Activated T-helper 17 cell treated with anti-CD3 and anti-CD28 coated beads, Interleukin-2, amount 50 U/mL, for 72 hours (primary cell): ENCODE measurements around the gene ARID4A. TPM values are rescaled to one million over a fixed set of nuclear protein-coding genes. Genes with fewer than 3 reads are reported as not detected.

Source experiments
- ATAC-seq: fragments of 150-1000 bp; cut with Tn5 transposase; replicated peaks from 2 replicates; pipeline ENCODE4 v1.10.0; 2021; ENCODE audit warnings: mild to moderate bottlenecking, moderate library complexity
- H3K27ac Mint-ChIP-seq: one replicate; pipeline ENCODE4 v1.8.0; 2022; ENCODE audit warnings: mixed read lengths
- H3K27me3 Mint-ChIP-seq: one replicate; pipeline ENCODE4 v1.8.0; 2022; ENCODE audit warnings: mixed read lengths
- H3K36me3 Mint-ChIP-seq: one replicate; pipeline ENCODE4 v1.8.0; 2022; ENCODE audit warnings: low read depth, mild to moderate bottlenecking, mixed read lengths
- H3K4me1 Mint-ChIP-seq: one replicate; pipeline ENCODE4 v1.8.0; 2022; ENCODE audit warnings: mixed read lengths
- H3K4me3 Mint-ChIP-seq: one replicate; pipeline ENCODE4 v1.8.0; 2022; ENCODE audit warnings: mild to moderate bottlenecking, mixed read lengths
- H3K9me3 Mint-ChIP-seq: one replicate; pipeline ENCODE4 v1.8.0; 2022; ENCODE audit warnings: mixed read lengths
- total RNA-seq, 2 donors: library from RNA; stranded (reverse); gene quantifications; one replicate each; pipeline ENCODE4 v1.2.3, GENCODE V29; 2022

ARID4A gene
- total RNA-seq, 2 donors from 2014 or later: 31.2 to 40.8 TPM

GRCh38 chr14:58362798-58363412, 64.5 kb downstream of the ARID4A start:
- Mint-ChIP-seq H3K4me3 (no peak overlapping the region), H3K36me3 (peaks cover 78% of the 10 kb centered on the region), H3K27me3 (no peaks in the 10 kb centered on the region), H3K27ac (no peak overlapping the region), H3K4me1 (peaks cover 5% of the 10 kb centered on the region), H3K9me3 (no peaks in the 10 kb centered on the region)
- ATAC-seq: peak; percentile 35

GRCh38 chr14:58364316-58364715, 66.0 kb downstream of the ARID4A start:
- Mint-ChIP-seq H3K9me3 (no peaks in the 10 kb centered on the region), H3K4me1 (peaks cover 5% of the 10 kb centered on the region), H3K36me3 (peaks cover 82% of the 10 kb centered on the region), H3K4me3 (no peak overlapping the region), H3K27ac (peak overlapping the region; percentile 20), H3K27me3 (no peaks in the 10 kb centered on the region)
- no peak for ATAC-seq

- Mint-ChIP-seq H3K4me3 (no peak overlapping the region), H3K27me3 (no peaks in the 10 kb centered on the region), H3K36me3 (peaks cover 79% of the 10 kb centered on the region), H3K4me1 (peaks cover 5% of the 10 kb centered on the region), H3K27ac (peak overlapping the region; percentile 6), H3K9me3 (no peaks in the 10 kb centered on the region)
- no peak for ATAC-seq
These were observed 68.9 kb downstream of the ARID4A start for GRCh38 chr14:58367296-58367695.

GRCh38 chr14:58368956-58369355, 70.6 kb downstream of the ARID4A start:
- Mint-ChIP-seq H3K27ac (no peak overlapping the region), H3K36me3 (peaks cover 81% of the 10 kb centered on the region), H3K9me3 (no peaks in the 10 kb centered on the region), H3K4me3 (no peak overlapping the region), H3K4me1 (peaks cover 5% of the 10 kb centered on the region), H3K27me3 (no peaks in the 10 kb centered on the region)
- no peak for ATAC-seq

- Mint-ChIP-seq H3K4me3 (no peak overlapping the region), H3K36me3 (peaks cover 82% of the 10 kb centered on the region), H3K27ac (no peak overlapping the region), H3K4me1 (no peaks in the 10 kb centered on the region), H3K9me3 (no peaks in the 10 kb centered on the region), H3K27me3 (no peaks in the 10 kb centered on the region)
- no peak for ATAC-seq
These were observed 78.4 kb downstream of the ARID4A start for GRCh38 chr14:58376791-58377190.

GRCh38 chr14:58390830-58391229, 92.5 kb downstream of the ARID4A start:
- H3K36me3 Mint-ChIP-seq: no peaks in the 10 kb centered on the region
- no peaks in the 10 kb centered on the region for H3K9me3 Mint-ChIP-seq
- H3K4me3 Mint-ChIP-seq: no peak overlapping the region
- peak overlapping the region; percentile 25 for H3K27ac Mint-ChIP-seq
- H3K27me3 Mint-ChIP-seq: no peaks in the 10 kb centered on the region
- ATAC-seq: no peak
- no peaks in the 10 kb centered on the region for H3K4me1 Mint-ChIP-seq

- Mint-ChIP-seq H3K4me3 (peak overlapping the region; percentile 77), H3K27me3 (no peaks in the 10 kb centered on the region), H3K4me1 (peaks cover 5% of the 10 kb centered on the region), H3K9me3 (no peaks in the 10 kb centered on the region), H3K27ac (peak overlapping the region; percentile 28), H3K36me3 (no peaks in the 10 kb centered on the region)
- no peak for ATAC-seq
These were observed 97.1 kb downstream of the ARID4A start for GRCh38 chr14:58395562-58395811.

GRCh38 chr14:58395812-58396788, 97.7 kb downstream of the ARID4A start, which contains the start of gene TOMM20L:
TOMM20L (plus strand) TSS chr14:58395930; CDS start chr14:58395958, 28 bp downstream.
- Mint-ChIP-seq H3K27me3 (no peaks in the 10 kb centered on the region), H3K9me3 (no peaks in the 10 kb centered on the region), H3K27ac (peak within 1 kb of the TSS; percentile 28), H3K36me3 (no peaks in the 10 kb centered on the region), H3K4me3 (peak within 1 kb of the TSS; percentile 77), H3K4me1 (peaks cover 5% of the 10 kb centered on the region)
- peak; percentile 95 for ATAC-seq

GRCh38 chr14:58397156-58397555, 98.8 kb downstream of the ARID4A start:
- ATAC-seq: no peak
- Mint-ChIP-seq H3K4me1 (peaks cover 5% of the 10 kb centered on the region), H3K9me3 (no peaks in the 10 kb centered on the region), H3K4me3 (peak overlapping the region; percentile 75), H3K36me3 (peaks cover 4% of the 10 kb centered on the region), H3K27me3 (no peaks in the 10 kb centered on the region), H3K27ac (no peak overlapping the region)

- no peaks in the 10 kb centered on the region for H3K9me3 Mint-ChIP-seq
- H3K4me3 Mint-ChIP-seq: no peak overlapping the region
- H3K27me3 Mint-ChIP-seq: no peaks in the 10 kb centered on the region
- peaks cover 5% of the 10 kb centered on the region for H3K4me1 Mint-ChIP-seq
- H3K36me3 Mint-ChIP-seq: peaks cover 4% of the 10 kb centered on the region
- H3K27ac Mint-ChIP-seq: no peak overlapping the region
- ATAC-seq: no peak
These were observed 100.1 kb downstream of the ARID4A start for GRCh38 chr14:58398495-58398894.

GRCh38 chr14:58398895-58399294, 100.5 kb downstream of the ARID4A start:
- Mint-ChIP-seq H3K36me3 (peaks cover 4% of the 10 kb centered on the region), H3K27me3 (no peaks in the 10 kb centered on the region), H3K4me3 (no peak overlapping the region), H3K9me3 (no peaks in the 10 kb centered on the region), H3K4me1 (peaks cover 5% of the 10 kb centered on the region), H3K27ac (no peak overlapping the region)
- no peak for ATAC-seq

GRCh38 chr14:58401587-58401986, 103.2 kb downstream of the ARID4A start:
- Mint-ChIP-seq H3K9me3 (no peaks in the 10 kb centered on the region), H3K27ac (no peak overlapping the region), H3K36me3 (peaks cover 14% of the 10 kb centered on the region), H3K27me3 (no peaks in the 10 kb centered on the region), H3K4me3 (no peak overlapping the region), H3K4me1 (peaks cover 5% of the 10 kb centered on the region)
- ATAC-seq: peak; percentile 35

- Mint-ChIP-seq H3K27ac (no peak overlapping the region), H3K9me3 (no peaks in the 10 kb centered on the region), H3K27me3 (no peaks in the 10 kb centered on the region), H3K4me1 (no peaks in the 10 kb centered on the region), H3K36me3 (peaks cover 76% of the 10 kb centered on the region), H3K4me3 (no peak overlapping the region)
- no peak for ATAC-seq
These were observed 110.4 kb downstream of the ARID4A start for GRCh38 chr14:58408681-58409215.

- H3K4me3 Mint-ChIP-seq: no peak overlapping the region
- H3K9me3 Mint-ChIP-seq: no peaks in the 10 kb centered on the region
- H3K27me3 Mint-ChIP-seq: no peaks in the 10 kb centered on the region
- peaks cover 14% of the 10 kb centered on the region for H3K4me1 Mint-ChIP-seq
- no peak for ATAC-seq
- peaks cover 93% of the 10 kb centered on the region for H3K36me3 Mint-ChIP-seq
- no peak overlapping the region for H3K27ac Mint-ChIP-seq
These were observed 116.5 kb downstream of the ARID4A start for GRCh38 chr14:58414845-58415244.
